GM12878 (cell line): ENCODE measurements around the gene CLEC2B. TPM values are rescaled to one million over a fixed set of nuclear protein-coding genes. Genes with fewer than 3 reads are reported as not detected.

Source experiments
- ATAC-seq: fragments of 200-7000 bp; cut with Tn5 transposase; 3 replicates; pipeline ENCODE4 v1.9.1; 2020; ENCODE audit warnings: mild to moderate bottlenecking, moderate library complexity
- BruUV-seq: library from RNA; stranded (reverse); fragments of 400-500 nt; replicated peaks from 2 replicates; lab custom pipeline; 2021; lab: Mats Ljungman, UMichigan
- CTCF ChIA-PET: fragments of 300-600 bp; sonication (Branson Sonifier 250); formaldehyde crosslinking; extraction: SDS; loops from one replicate; lab custom pipeline; 2021; ENCODE audit warnings: inconsistent platforms; lab: Yijun Ruan, JAX
- POLR2A ChIA-PET: fragments of 350-600 bp; formaldehyde crosslinking; extraction: SDS; loops from one replicate; lab custom pipeline; 2021; ENCODE audit warnings: inconsistent platforms; lab: Charles Lee
- RAD21 ChIA-PET: fragments of 300-600 bp; sonication (Branson Sonifier 250); formaldehyde crosslinking; loops from one replicate; lab custom pipeline; 2023; ENCODE audit warnings: antibody characterized with exemption; ENCODE audit not compliant: unreplicated experiment; lab: Charles Lee
- SMC1A ChIA-PET: fragments of 300-600 bp; sonication (Branson Sonifier 250); formaldehyde crosslinking; loops from one replicate; lab custom pipeline; 2023; ENCODE audit not compliant: unreplicated experiment, uncharacterized antibody; lab: Charles Lee
- DNase-seq: peaks from one replicate; pipeline ENCODE4 v3.0.0-alpha.2; 2011; ENCODE audit warnings: low read depth, low spot score
- FAIRE-seq: peaks from 3 replicates; lab custom pipeline; 2011; peaks lifted over from hg19 to GRCh38; lab: Jason Lieb, UNC
- H2AFZ ChIP-seq: 2 replicates; pipeline ENCODE4 v1.6.0; 2011; ENCODE audit warnings: low read depth, low read length, control low read depth; ENCODE audit not compliant: control insufficient read depth
- H3K27ac ChIP-seq: 2 replicates; pipeline ENCODE4 v1.5.1; 2011; ENCODE audit warnings: control low read depth; ENCODE audit not compliant: control insufficient read depth, insufficient read depth
- H3K27me3 ChIP-seq, 2 experiments: replicated peaks in 1 of 2; 2 replicates each; pipeline versions ENCODE4 v1.6.0 to v1.6.1; 2011; ENCODE audit warnings: low read length in 1 of 2; ENCODE audit not compliant: control insufficient read depth in 2 of 2, insufficient read depth in 2 of 2
- H3K36me3 ChIP-seq, 2 experiments: 2 replicates each; pipeline ENCODE4 v1.5.1; 2011; ENCODE audit warnings: low read length in 1 of 2; ENCODE audit not compliant: control insufficient read depth in 2 of 2, insufficient read depth in 2 of 2
- H3K4me1 ChIP-seq: 2 replicates; pipeline ENCODE4 v1.6.1; 2011; ENCODE audit warnings: mild to moderate bottlenecking, low read length, moderate library complexity, mixed read lengths; ENCODE audit not compliant: control insufficient read depth, insufficient read depth
- H3K4me2 ChIP-seq: 2 replicates; pipeline ENCODE4 v1.6.0; 2011; ENCODE audit warnings: control low read depth; ENCODE audit not compliant: control insufficient read depth, insufficient read depth
- H3K4me3 ChIP-seq: fragments of 200-600 bp; sonication (generic); 2 replicates; pipeline ENCODE4 v1.5.1; 2016
- H3K79me2 ChIP-seq: 2 replicates; pipeline ENCODE4 v1.6.0; 2011; ENCODE audit warnings: low read length; ENCODE audit not compliant: control insufficient read depth, insufficient read depth
- H3K9ac ChIP-seq: 2 replicates; pipeline ENCODE4 v1.8.0; 2011; ENCODE audit warnings: low read length, control low read depth, mixed read lengths; ENCODE audit not compliant: control insufficient read depth, insufficient read depth
- H3K9me3 ChIP-seq: replicated peaks from 3 replicates; pipeline ENCODE4 v1.5.1; 2011; ENCODE audit warnings: mild to moderate bottlenecking, low read length; ENCODE audit not compliant: control insufficient read depth, insufficient read depth
- H4K20me1 ChIP-seq: 2 replicates; pipeline ENCODE4 v1.6.0; 2011; ENCODE audit not compliant: control insufficient read depth, insufficient read depth
- BHLHE40 ChIP-seq, 2 experiments: fragments of 450-650 bp in 1 of 2; IDR thresholded peaks; 2 replicates each; pipeline ENCODE4 v1.6.1; 2011 to 2017; ENCODE audit warnings: low read depth in 2 of 2, borderline replicate concordance in 1 of 2, improper control_type of control experiment in 1 of 2, low read length in 1 of 2, mild to moderate bottlenecking in 1 of 2
- CREB1 ChIP-seq: IDR thresholded peaks from 2 replicates; pipeline ENCODE4 v1.6.1; 2012; ENCODE audit warnings: low read depth, mild to moderate bottlenecking, inconsistent platforms
- ETV6 ChIP-seq, 2 experiments: fragments of 450-650 bp in 1 of 2; IDR thresholded peaks in 1 of 2; conservative IDR thresholded peaks in 1 of 2; 2 replicates each; pipeline ENCODE4 v1.6.1; 2014; ENCODE audit warnings: antibody characterized with exemption in 1 of 2, borderline replicate concordance in 1 of 2, low read depth in 1 of 2, mild to moderate bottlenecking in 1 of 2, moderate library complexity in 1 of 2
- FOXM1 ChIP-seq: IDR thresholded peaks from 2 replicates; pipeline ENCODE4 v1.6.1; 2012; ENCODE audit warnings: low read depth, mild to moderate bottlenecking, inconsistent platforms, low read length, moderate library complexity
- IKZF2 ChIP-seq, 2 experiments: fragments of 450-650 bp; IDR thresholded peaks; 2 replicates each; pipeline ENCODE4 v1.6.1; 2017; ENCODE audit warnings: mild to moderate bottlenecking in 2 of 2, moderate library complexity in 2 of 2
- JUNB ChIP-seq: IDR thresholded peaks from 2 replicates; pipeline ENCODE4 v1.6.1; 2016; ENCODE audit warnings: antibody characterized with exemption, mild to moderate bottlenecking
- KAT2A ChIP-seq: conservative IDR thresholded peaks from 2 replicates; pipeline ENCODE4 v1.6.1; 2011; ENCODE audit warnings: low read depth, low read length; ENCODE audit not compliant: control insufficient read depth
- MEF2A ChIP-seq: IDR thresholded peaks from 2 replicates; pipeline ENCODE4 v1.6.1; 2011; ENCODE audit warnings: low read depth, mild to moderate bottlenecking, low read length, moderate library complexity; ENCODE audit not compliant: insufficient read depth
- MLLT1 ChIP-seq: fragments of 450-650 bp; IDR thresholded peaks from 2 replicates; pipeline ENCODE4 v1.6.1; 2016; ENCODE audit warnings: mild to moderate bottlenecking
- MXI1 ChIP-seq: fragments of 150-350 bp; IDR thresholded peaks from 2 replicates; pipeline ENCODE4 v1.6.1; 2011; ENCODE audit warnings: low read depth, mild to moderate bottlenecking, inconsistent platforms, low read length, improper control_type of control experiment
- NBN ChIP-seq: fragments of 450-650 bp; IDR thresholded peaks from 2 replicates; pipeline ENCODE4 v1.6.1; 2016
- RBBP5 ChIP-seq: fragments of 200-600 bp; sonication (generic); conservative IDR thresholded peaks from 2 replicates; pipeline ENCODE4 v1.6.1; 2016
- in situ Hi-C: fragments of 300-500 bp; cut with MboI; formaldehyde crosslinking; loops from 9 replicates; pipeline ENCODE4 v1.14.3; 2018; ENCODE audit warnings: mixed read lengths
- intact Hi-C: fragments of 100-400 bp; cut with micrococcal nuclease; formaldehyde crosslinking; loops from one replicate; pipeline ENCODE4 v1.14.2; 2022; ENCODE audit not compliant: unreplicated experiment
- polyA plus RNA-seq, 11 experiments: library from polyadenylated mRNA; depleted of rRNA in 4 of 11; unstranded in 6 of 11; stranded (reverse) in 5 of 11; fragments of >200 nt; fragmentation: Nextera tagmentation in 4 of 11; fragmentation: Illumina TruSeq in 1 of 11; extraction: Ambion mirVana in 4 of 11; extraction: Trizol in 1 of 11; gene quantifications; 1 replicate in 1 of 11; 2 replicates in 10 of 11; pipeline versions ENCODE4 v1.2.1 to v1.2.3, GENCODE V29; 2011 to 2016; ENCODE audit warnings: inconsistent platforms in 2 of 11, missing spikeins in 2 of 11, low read depth in 1 of 11
- total RNA-seq, 4 experiments: library from RNA; depleted of rRNA in 3 of 4; stranded (reverse); fragments of >200 nt in 3 of 4; fragmentation: Illumina TruSeq in 1 of 4; extraction: Trizol in 1 of 4; gene quantifications; 2 replicates each; pipeline versions ENCODE4 v1.2.1 to v1.2.3, GENCODE V29; 2013 to 2021
- TF ChIP-seq, protein P1 (sequence below): IDR thresholded peaks from 2 replicates; pipeline ENCODE4 v1.6.1; 2011; ENCODE audit warnings: mild to moderate bottlenecking, low read depth, low read length, moderate library complexity; ENCODE audit not compliant: insufficient replicate concordance

The CLEC2B gene
- total and polyA plus RNA-seq, 10 of the 15 experiments (the other 5 are each of a cell fraction or from before 2014, with no cell fraction given) = 7.1 to 21.6 (median 12.0) TPM

DNA sequence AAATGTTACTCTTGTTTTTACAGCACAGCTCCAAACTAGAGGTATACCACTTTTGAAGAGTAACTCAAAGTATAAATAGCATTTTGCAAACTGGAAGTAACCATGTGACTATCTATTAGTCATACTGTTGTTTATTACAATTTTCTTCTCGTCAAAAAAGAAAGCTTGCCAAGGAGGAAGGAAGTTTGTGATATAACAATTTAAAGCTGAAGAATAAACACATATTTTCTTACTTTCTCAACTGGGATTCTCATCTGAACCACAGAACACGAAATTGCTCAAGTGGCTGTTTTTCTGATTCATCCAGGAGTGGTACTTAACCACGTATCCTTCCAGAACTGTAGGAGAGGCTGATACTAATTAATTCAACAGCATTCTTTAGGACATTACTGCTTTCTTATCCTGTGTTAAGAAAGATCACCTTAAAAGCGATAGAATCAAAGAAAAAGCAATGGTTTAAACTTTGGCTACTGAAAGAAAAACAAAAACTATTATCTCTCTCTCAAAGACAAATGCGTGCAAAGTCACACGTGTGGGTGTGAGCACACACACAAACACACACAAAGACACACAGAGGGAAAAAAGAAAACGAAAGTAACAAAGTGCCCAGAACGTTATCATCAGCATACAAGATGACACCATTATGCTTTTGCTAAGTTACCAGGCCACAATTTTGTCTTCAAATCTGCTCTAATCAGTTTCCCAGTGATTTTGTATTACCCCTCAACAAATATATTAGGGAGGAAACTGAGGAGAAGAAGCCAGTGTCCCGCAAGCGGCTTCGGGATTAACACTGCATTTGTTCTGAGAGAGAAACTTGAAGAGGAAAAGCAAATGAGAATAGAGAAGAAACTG, at the start of gene CLEC2B (continued):
- TF ChIP-seq MXI1 (no peak), MLLT1 (peak; percentile 76), FOXM1 (no peak), MEF2A (0 out of 2 replicates have a peak, but pooled peaks have one; percentile 25), IKZF2 (IDR thresholded peaks at IDR 0.05) (peak in 1 of 2 experiments; percentile 22; a peak in 1 of 4 replicates), JUNB (no peak), NBN (0 out of 2 replicates have a peak, but pooled peaks have one; percentile 39), CREB1 (no peak)

GRCh38 chr12:9911708-9912107, 42.6 kb upstream of the CLEC2B start:
- ChIA-PET CTCF (interaction anchor here (0.7 to 1.6 kb wide), 2 partner anchors 16 to 20 kb away, joined by 3 read pairs; no protein-coding TSS in a partner anchor), POLR2A (no interaction called here), SMC1A (no interaction called here)
- H3K27ac ChIP-seq = no peak overlapping the region
- in situ Hi-C loops (no loop called here), intact Hi-C loops (no loop called here)
- DNase-seq (no peak), FAIRE-seq (no peak), ATAC-seq (no peak)
- H3K4me1 ChIP-seq = no peaks in the 10 kb centered on the region
- H3K9me3 ChIP-seq = peaks cover 20% of the 10 kb centered on the region
- H2AFZ ChIP-seq = no peak overlapping the region
- H3K4me3 ChIP-seq = no peak overlapping the region
- no peaks in the 10 kb centered on the region for H3K27me3 ChIP-seq
- no peaks in the 10 kb centered on the region for H3K79me2 ChIP-seq
- H3K9ac ChIP-seq = no peak overlapping the region
- no peak overlapping the region for H3K4me2 ChIP-seq
- no peaks in the 10 kb centered on the region for H4K20me1 ChIP-seq
- TF ChIP-seq, protein P1, sequence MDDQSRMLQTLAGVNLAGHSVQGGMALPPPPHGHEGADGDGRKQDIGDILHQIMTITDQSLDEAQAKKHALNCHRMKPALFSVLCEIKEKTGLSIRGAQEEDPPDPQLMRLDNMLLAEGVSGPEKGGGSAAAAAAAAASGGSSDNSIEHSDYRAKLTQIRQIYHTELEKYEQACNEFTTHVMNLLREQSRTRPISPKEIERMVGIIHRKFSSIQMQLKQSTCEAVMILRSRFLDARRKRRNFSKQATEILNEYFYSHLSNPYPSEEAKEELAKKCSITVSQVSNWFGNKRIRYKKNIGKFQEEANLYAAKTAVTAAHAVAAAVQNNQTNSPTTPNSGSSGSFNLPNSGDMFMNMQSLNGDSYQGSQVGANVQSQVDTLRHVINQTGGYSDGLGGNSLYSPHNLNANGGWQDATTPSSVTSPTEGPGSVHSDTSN = no peak
- TF ChIP-seq KAT2A (no peak), RBBP5 (no peak), BHLHE40 (IDR thresholded peaks at IDR 0.05; ENCODE audit: borderline replicate concordance in 1 of 2, low read depth in 2 of 2, low read length in 1 of 2) (no peak), ETV6 (conservative IDR thresholded peaks at IDR 0.05 in 1 of 2, IDR thresholded peaks at IDR 0.05 in 1 of 2; ENCODE audit: borderline replicate concordance in 1 of 2, low read depth in 1 of 2) (no peak)
- TF ChIP-seq, all 136 proteins: peak for 0
- RAD21 ChIA-PET = no interaction called here
- no peaks in the 10 kb centered on the region for H3K36me3 ChIP-seq
- no TSS peak for BruUV-seq
